GM23338 (cell line): Measurements from ENCODE around the gene SEMA3E. TPM values are rescaled to one million over a fixed set of nuclear protein-coding genes. Genes with fewer than 3 reads are reported as not detected.

ENCODE experiments used
- ATAC-seq: fragments of 200-7000 bp; cut with Tn5 transposase; 3 replicates; pipeline ENCODE4 v1.9.1; 2020
- DNase-seq: peaks from one replicate; pipeline ENCODE4 v3.0.0-alpha.2; 2015; ENCODE audit warnings: low spot score
- H2AFZ ChIP-seq: fragments of 200-600 bp; sonication (generic); 2 replicates; pipeline ENCODE4 v1.8.0; 2016; ENCODE audit warnings: antibody characterized with exemption, mild to moderate bottlenecking, moderate library complexity
- H3F3A ChIP-seq: fragments of 200-600 bp; sonication (generic); replicated peaks from 2 replicates; pipeline ENCODE4 v1.8.0; 2017; ENCODE audit warnings: antibody characterized with exemption, mixed run types, low read depth
- H3K27ac ChIP-seq: fragments of 200-600 bp; sonication (generic); 2 replicates; pipeline ENCODE4 v1.6.1; 2016; ENCODE audit warnings: low read depth
- H3K27me3 ChIP-seq: fragments of 200-600 bp; sonication (generic); 2 replicates; pipeline ENCODE4 v1.8.0; 2016; ENCODE audit warnings: mild to moderate bottlenecking, mixed run types, moderate library complexity; ENCODE audit not compliant: insufficient read depth
- H3K36me3 ChIP-seq: fragments of 200-600 bp; sonication (generic); 2 replicates; pipeline ENCODE4 v1.8.0; 2016; ENCODE audit warnings: mild to moderate bottlenecking; ENCODE audit not compliant: insufficient read depth
- H3K4me1 ChIP-seq: fragments of 200-600 bp; sonication (generic); 2 replicates; pipeline ENCODE4 v1.8.0; 2016; ENCODE audit warnings: mild to moderate bottlenecking, moderate library complexity; ENCODE audit not compliant: insufficient read depth
- H3K4me2 ChIP-seq: fragments of 200-600 bp; sonication (generic); 2 replicates; pipeline ENCODE4 v1.7.1; 2017; ENCODE audit warnings: mixed run types
- H3K4me3 ChIP-seq: fragments of 200-600 bp; sonication (generic); 2 replicates; pipeline ENCODE4 v1.6.1; 2016; ENCODE audit warnings: mixed run types
- H3K79me2 ChIP-seq: fragments of 200-600 bp; sonication (generic); replicated peaks from 2 replicates; pipeline ENCODE4 v1.8.0; 2017; ENCODE audit warnings: mild to moderate bottlenecking; ENCODE audit not compliant: insufficient read depth
- H3K9me2 ChIP-seq: fragments of 200-600 bp; sonication (generic); 2 replicates; pipeline ENCODE4 v1.8.0; 2017; ENCODE audit not compliant: insufficient read depth
- H4K20me1 ChIP-seq: fragments of 200-600 bp; sonication (generic); replicated peaks from 2 replicates; pipeline ENCODE4 v1.8.0; 2017; ENCODE audit warnings: mild to moderate bottlenecking; ENCODE audit not compliant: insufficient read depth
- H3K27ac Mint-ChIP-seq: 2 replicates; pipeline ENCODE4 v1.8.0; 2020; ENCODE audit warnings: inconsistent platforms, mild to moderate bottlenecking, moderate library complexity, mixed read lengths
- H3K27me3 Mint-ChIP-seq: 3 replicates; pipeline ENCODE4 v1.8.0; 2022; ENCODE audit warnings: low read depth, mild to moderate bottlenecking, moderate library complexity, mixed read lengths, inconsistent platforms; ENCODE audit not compliant: insufficient read depth, poor library complexity
- H3K36me3 Mint-ChIP-seq: 3 replicates; pipeline ENCODE4 v1.8.0; 2021; ENCODE audit warnings: low read depth, mild to moderate bottlenecking, inconsistent platforms, moderate library complexity, mixed read lengths
- H3K4me1 Mint-ChIP-seq: 3 replicates; pipeline ENCODE4 v1.8.0; 2020; ENCODE audit warnings: mild to moderate bottlenecking, inconsistent platforms, mixed read lengths
- H3K4me3 Mint-ChIP-seq: 3 replicates; pipeline ENCODE4 v1.8.0; 2021; ENCODE audit warnings: moderate library complexity, mild to moderate bottlenecking, inconsistent platforms, mixed read lengths
- H3K9me3 Mint-ChIP-seq: 3 replicates; pipeline ENCODE4 v1.8.0; 2020; ENCODE audit warnings: moderate library complexity, mild to moderate bottlenecking, inconsistent platforms, mixed read lengths
- NANOG ChIP-seq: IDR thresholded peaks from 2 replicates; pipeline ENCODE4 v1.6.1; 2016; ENCODE audit warnings: antibody characterized with exemption, borderline replicate concordance
- POLR2AphosphoS5 ChIP-seq: IDR thresholded peaks from 2 replicates; pipeline ENCODE4 v1.6.1; 2016; ENCODE audit warnings: antibody characterized with exemption, low read depth
- ZNF114 ChIP-seq: fragments of 250-450 bp; sonication (Bioruptor Pico); IDR thresholded peaks from 2 replicates; pipeline ENCODE4 v1.5.0; 2020; ENCODE audit warnings: mild to moderate bottlenecking, moderate library complexity
- polyA plus RNA-seq: library from polyadenylated mRNA; unstranded; fragments of >200 nt; fragmentation: Nextera tagmentation; extraction: Ambion mirVana; gene quantifications from 2 replicates; pipeline ENCODE4 v1.2.1, GENCODE V29; 2016
- total RNA-seq: library from RNA; depleted of rRNA; stranded (reverse); fragments of >200 nt; shearing (Covaris generic); gene quantifications from 2 replicates; pipeline ENCODE4 v1.2.3, GENCODE V29; 2014
- TF ChIP-seq, protein P1 (sequence below): fragments of 250-450 bp; sonication (Bioruptor Pico); IDR thresholded peaks from 2 replicates; pipeline ENCODE4 v1.5.0; 2020; ENCODE audit warnings: mild to moderate bottlenecking, moderate library complexity

SEMA3E gene
- total and polyA plus RNA-seq, 2 experiments from 2014 or later, result 5.4 to 15.7 TPM

DNA sequence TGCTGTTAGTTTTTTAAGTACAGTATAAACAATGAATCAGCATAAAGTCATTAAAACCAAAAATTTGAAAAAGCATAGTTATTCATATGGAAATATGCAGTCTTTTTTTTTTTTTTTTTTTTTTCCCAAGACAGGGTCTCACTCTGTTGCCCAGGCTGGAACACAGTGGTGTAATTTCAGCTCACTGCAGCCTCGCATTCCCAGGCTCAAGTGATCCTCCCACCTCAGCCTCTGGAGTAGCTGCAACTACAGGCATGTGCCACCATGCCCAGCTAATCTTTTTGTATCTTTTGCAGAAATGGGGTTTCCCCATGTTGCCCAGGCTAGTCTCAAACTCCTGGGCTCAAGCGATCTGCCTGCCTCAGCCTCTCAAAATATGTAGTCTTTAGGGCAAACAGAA, 182.0 kb downstream of the SEMA3E start:
- peak overlapping the region; percentile 92 for H3K27ac Mint-ChIP-seq
- Histone ChIP-seq H3K79me2 (peaks cover 10% of the 10 kb centered on the region), H3K4me3 (no peak overlapping the region), H2AFZ (no peak overlapping the region), H3K4me1 (peaks cover 31% of the 10 kb centered on the region), H4K20me1 (no peaks in the 10 kb centered on the region), H3K27ac (peak overlapping the region; percentile 94), H3F3A (peaks cover 9% of the 10 kb centered on the region), H3K4me2 (no peak overlapping the region), H3K9me2 (no peaks in the 10 kb centered on the region), H3K36me3 (no peaks in the 10 kb centered on the region), H3K27me3 (no peaks in the 10 kb centered on the region)
- peak; percentile 51 for DNase-seq
- H3K9me3 Mint-ChIP-seq, result peaks cover 3% of the 10 kb centered on the region; the same call in 2 of the 3 replicates
- peaks cover 30% of the 10 kb centered on the region for H3K27me3 Mint-ChIP-seq
- H3K36me3 Mint-ChIP-seq, result peaks cover 53% of the 10 kb centered on the region
- peaks cover 40% of the 10 kb centered on the region for H3K4me1 Mint-ChIP-seq
- peak; percentile 60 for ATAC-seq
- TF ChIP-seq POLR2AphosphoS5 (peak; percentile 60; the same call in 1 of the 2 replicates), NANOG (no peak)
- H3K4me3 Mint-ChIP-seq, result peak overlapping the region; percentile 40; the same call in 1 of the 3 replicates

DNA sequence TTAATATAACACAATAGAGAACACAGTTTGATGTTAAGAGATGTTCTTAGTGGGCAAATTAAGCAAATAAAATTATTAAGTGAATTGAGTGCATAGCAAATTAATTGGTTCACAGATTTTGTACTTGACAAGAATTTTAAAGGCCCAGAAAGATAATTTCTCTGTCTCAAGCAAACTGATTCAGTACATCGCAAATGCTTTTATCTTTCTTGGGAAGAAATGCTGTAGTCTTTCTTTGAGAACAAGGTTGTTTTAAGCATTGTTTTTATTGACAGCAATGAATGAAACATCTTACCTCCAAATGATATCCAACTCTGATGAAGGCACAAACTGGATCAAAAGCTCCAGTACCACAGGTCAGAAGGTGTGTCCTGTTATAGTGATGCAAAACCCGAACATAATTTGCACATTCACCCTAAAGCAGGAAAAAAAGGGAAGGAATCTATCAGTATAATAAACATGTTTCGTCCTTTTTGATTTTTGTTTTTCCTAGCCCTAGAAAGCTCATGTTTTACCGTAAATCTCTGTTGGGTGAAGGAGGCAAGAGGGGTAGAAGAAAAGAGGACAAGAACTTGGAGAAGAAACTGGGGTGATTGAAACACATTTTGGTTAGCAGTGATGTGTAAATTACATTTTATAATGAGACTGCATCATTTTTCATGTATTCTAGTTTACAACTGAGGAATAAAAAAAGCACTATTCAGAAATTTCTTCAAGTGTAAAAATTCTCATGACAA, 182.6 kb downstream of the SEMA3E start:
- no peak overlapping the region for H3K4me2 ChIP-seq
- Mint-ChIP-seq H3K4me3 (peak overlapping the region; percentile 49), H3K27me3 (peaks cover 30% of the 10 kb centered on the region), H3K9me3 (peaks cover 7% of the 10 kb centered on the region), H3K36me3 (peaks cover 59% of the 10 kb centered on the region), H3K27ac (peak overlapping the region; percentile 82), H3K4me1 (peaks cover 40% of the 10 kb centered on the region)
- DNase-seq (no peak), ATAC-seq (no peak; the same call in 2 of the 3 replicates)
- no peak overlapping the region; the same call in 1 of the 2 replicates for H3K4me3 ChIP-seq
- no peak overlapping the region for H2AFZ ChIP-seq
- TF ChIP-seq POLR2AphosphoS5, result peak; percentile 75
- TF ChIP-seq, protein P1, sequence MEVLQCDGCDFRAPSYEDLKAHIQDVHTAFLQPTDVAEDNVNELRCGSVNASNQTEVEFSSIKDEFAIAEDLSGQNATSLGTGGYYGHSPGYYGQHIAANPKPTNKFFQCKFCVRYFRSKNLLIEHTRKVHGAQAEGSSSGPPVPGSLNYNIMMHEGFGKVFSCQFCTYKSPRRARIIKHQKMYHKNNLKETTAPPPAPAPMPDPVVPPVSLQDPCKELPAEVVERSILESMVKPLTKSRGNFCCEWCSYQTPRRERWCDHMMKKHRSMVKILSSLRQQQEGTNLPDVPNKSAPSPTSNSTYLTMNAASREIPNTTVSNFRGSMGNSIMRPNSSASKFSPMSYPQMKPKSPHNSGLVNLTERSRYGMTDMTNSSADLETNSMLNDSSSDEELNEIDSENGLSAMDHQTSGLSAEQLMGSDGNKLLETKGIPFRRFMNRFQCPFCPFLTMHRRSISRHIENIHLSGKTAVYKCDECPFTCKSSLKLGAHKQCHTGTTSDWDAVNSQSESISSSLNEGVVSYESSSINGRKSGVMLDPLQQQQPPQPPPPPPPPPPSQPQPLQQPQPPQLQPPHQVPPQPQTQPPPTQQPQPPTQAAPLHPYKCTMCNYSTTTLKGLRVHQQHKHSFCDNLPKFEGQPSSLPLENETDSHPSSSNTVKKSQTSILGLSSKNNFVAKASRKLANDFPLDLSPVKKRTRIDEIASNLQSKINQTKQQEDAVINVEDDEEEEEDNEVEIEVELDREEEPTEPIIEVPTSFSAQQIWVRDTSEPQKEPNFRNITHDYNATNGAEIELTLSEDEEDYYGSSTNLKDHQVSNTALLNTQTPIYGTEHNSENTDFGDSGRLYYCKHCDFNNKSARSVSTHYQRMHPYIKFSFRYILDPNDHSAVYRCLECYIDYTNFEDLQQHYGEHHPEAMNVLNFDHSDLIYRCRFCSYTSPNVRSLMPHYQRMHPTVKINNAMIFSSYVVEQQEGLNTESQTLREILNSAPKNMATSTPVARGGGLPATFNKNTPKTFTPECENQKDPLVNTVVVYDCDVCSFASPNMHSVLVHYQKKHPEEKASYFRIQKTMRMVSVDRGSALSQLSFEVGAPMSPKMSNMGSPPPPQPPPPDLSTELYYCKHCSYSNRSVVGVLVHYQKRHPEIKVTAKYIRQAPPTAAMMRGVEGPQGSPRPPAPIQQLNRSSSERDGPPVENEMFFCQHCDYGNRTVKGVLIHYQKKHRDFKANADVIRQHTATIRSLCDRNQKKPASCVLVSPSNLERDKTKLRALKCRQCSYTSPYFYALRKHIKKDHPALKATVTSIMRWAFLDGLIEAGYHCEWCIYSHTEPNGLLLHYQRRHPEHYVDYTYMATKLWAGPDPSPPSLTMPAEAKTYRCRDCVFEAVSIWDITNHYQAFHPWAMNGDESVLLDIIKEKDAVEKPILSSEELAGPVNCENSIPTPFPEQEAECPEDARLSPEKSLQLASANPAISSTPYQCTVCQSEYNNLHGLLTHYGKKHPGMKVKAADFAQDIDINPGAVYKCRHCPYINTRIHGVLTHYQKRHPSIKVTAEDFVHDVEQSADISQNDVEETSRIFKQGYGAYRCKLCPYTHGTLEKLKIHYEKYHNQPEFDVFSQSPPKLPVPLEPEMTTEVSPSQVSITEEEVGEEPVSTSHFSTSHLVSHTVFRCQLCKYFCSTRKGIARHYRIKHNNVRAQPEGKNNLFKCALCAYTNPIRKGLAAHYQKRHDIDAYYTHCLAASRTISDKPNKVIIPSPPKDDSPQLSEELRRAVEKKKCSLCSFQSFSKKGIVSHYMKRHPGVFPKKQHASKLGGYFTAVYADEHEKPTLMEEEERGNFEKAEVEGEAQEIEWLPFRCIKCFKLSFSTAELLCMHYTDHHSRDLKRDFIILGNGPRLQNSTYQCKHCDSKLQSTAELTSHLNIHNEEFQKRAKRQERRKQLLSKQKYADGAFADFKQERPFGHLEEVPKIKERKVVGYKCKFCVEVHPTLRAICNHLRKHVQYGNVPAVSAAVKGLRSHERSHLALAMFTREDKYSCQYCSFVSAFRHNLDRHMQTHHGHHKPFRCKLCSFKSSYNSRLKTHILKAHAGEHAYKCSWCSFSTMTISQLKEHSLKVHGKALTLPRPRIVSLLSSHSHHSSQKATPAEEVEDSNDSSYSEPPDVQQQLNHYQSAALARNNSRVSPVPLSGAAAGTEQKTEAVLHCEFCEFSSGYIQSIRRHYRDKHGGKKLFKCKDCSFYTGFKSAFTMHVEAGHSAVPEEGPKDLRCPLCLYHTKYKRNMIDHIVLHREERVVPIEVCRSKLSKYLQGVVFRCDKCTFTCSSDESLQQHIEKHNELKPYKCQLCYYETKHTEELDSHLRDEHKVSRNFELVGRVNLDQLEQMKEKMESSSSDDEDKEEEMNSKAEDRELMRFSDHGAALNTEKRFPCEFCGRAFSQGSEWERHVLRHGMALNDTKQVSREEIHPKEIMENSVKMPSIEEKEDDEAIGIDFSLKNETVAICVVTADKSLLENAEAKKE (CRISPR knock-in tag), result no peak
- TF ChIP-seq ZNF114 (CRISPR knock-in tag), result no peak
- no peaks in the 10 kb centered on the region for H3K9me2 ChIP-seq
- H3K79me2 ChIP-seq, result peaks cover 14% of the 10 kb centered on the region
- H3K27me3 ChIP-seq, result no peaks in the 10 kb centered on the region
- H3F3A ChIP-seq, result peaks cover 9% of the 10 kb centered on the region
- peak overlapping the region; percentile 94 for H3K27ac ChIP-seq
- H3K4me1 ChIP-seq, result peaks cover 31% of the 10 kb centered on the region
- no peaks in the 10 kb centered on the region for H4K20me1 ChIP-seq
- no peaks in the 10 kb centered on the region; the same call in 1 of the 2 replicates for H3K36me3 ChIP-seq
